CD4-positive, CD25-positive, alpha-beta regulatory T cell (primary cell): ENCODE measurements around the gene DNMT3L. TPM values are rescaled to one million over a fixed set of nuclear protein-coding genes. Genes with fewer than 3 reads are reported as not detected.
A peak's percentile ranks its signal among the peaks of the same experiment; 100 is the strongest.

Source experiments
- ATAC-seq, 2 donors: fragments of 150-1000 bp; cut with Tn5 transposase; one replicate each; pipeline ENCODE4 v1.10.0; 2021; ENCODE audit warnings: low read depth in 2 of 2, moderate number of reproducible peaks in 2 of 2, moderate library complexity in 1 of 2
- DNase-seq, 3 donors: peaks; one replicate each; pipeline versions ENCODE4 v3.0.0 to v3.0.0-alpha.2; 2012 to 2022; ENCODE audit warnings: mixed read lengths in 1 of 3
- H3K27ac ChIP-seq: one replicate; pipeline ENCODE4 v1.7.0; 2013; ENCODE audit warnings: mild to moderate bottlenecking, low read length; ENCODE audit not compliant: insufficient read depth, poor library complexity, severe bottlenecking
- H3K27me3 ChIP-seq: one replicate; pipeline ENCODE4 v1.7.0; 2013; ENCODE audit warnings: low read length; ENCODE audit not compliant: control insufficient read depth, insufficient read depth
- H3K36me3 ChIP-seq: one replicate; pipeline ENCODE4 v1.7.0; 2013; ENCODE audit warnings: mild to moderate bottlenecking, low read length, moderate library complexity; ENCODE audit not compliant: control insufficient read depth, insufficient read depth
- H3K4me1 ChIP-seq: 2 replicates; pipeline ENCODE4 v1.7.0; 2013; ENCODE audit warnings: mild to moderate bottlenecking, low read length; ENCODE audit not compliant: insufficient read depth, control insufficient read depth, poor library complexity, severe bottlenecking
- H3K4me3 ChIP-seq: one replicate; pipeline ENCODE4 v1.7.0; 2013; ENCODE audit warnings: low read depth, mild to moderate bottlenecking, low read length, moderate library complexity
- H3K9me3 ChIP-seq, 2 experiments: 1 replicate in 1 of 2; 2 replicates in 1 of 2; pipeline ENCODE4 v1.7.0; 2013; ENCODE audit warnings: low read length in 2 of 2, mild to moderate bottlenecking in 1 of 2, moderate library complexity in 1 of 2; ENCODE audit not compliant: control insufficient read depth in 2 of 2
- H3K27ac Mint-ChIP-seq, 3 donors: one replicate each; pipeline ENCODE4 v1.8.0; 2020 to 2022; ENCODE audit warnings: mild to moderate bottlenecking in 3 of 3, mixed read lengths in 3 of 3, moderate library complexity in 2 of 3
- H3K27me3 Mint-ChIP-seq: one replicate; pipeline ENCODE4 v1.8.0; 2022; ENCODE audit warnings: mild to moderate bottlenecking, mixed read lengths
- H3K36me3 Mint-ChIP-seq: one replicate; pipeline ENCODE4 v1.8.0; 2020; ENCODE audit warnings: mixed read lengths
- H3K4me1 Mint-ChIP-seq, 4 donors: one replicate each; pipeline ENCODE4 v1.8.0; 2020 to 2022; ENCODE audit warnings: mixed read lengths in 4 of 4, mild to moderate bottlenecking in 1 of 4
- H3K4me3 Mint-ChIP-seq, 4 donors: one replicate each; pipeline ENCODE4 v1.8.0; 2020 to 2022; ENCODE audit warnings: mild to moderate bottlenecking in 4 of 4, mixed read lengths in 4 of 4, moderate library complexity in 3 of 4
- H3K9me3 Mint-ChIP-seq, 7 donors: one replicate each; pipeline ENCODE4 v1.8.0; 2020 to 2022; ENCODE audit warnings: mixed read lengths in 7 of 7, mild to moderate bottlenecking in 3 of 7, moderate library complexity in 2 of 7
- polyA plus RNA-seq, 4 donors: library from polyadenylated mRNA; unstranded; fragments of 300-500 nt; fragmentation: Illumina TruSeq; gene quantifications; one replicate each; pipeline ENCODE4 v1.2.3, GENCODE V29; 2021
- total RNA-seq: library from RNA; stranded (reverse); gene quantifications from one replicate; pipeline ENCODE4 v1.2.3, GENCODE V29; 2022

DNMT3L gene
- total RNA-seq (not detected), polyA plus RNA-seq (not detected)

DNA sequence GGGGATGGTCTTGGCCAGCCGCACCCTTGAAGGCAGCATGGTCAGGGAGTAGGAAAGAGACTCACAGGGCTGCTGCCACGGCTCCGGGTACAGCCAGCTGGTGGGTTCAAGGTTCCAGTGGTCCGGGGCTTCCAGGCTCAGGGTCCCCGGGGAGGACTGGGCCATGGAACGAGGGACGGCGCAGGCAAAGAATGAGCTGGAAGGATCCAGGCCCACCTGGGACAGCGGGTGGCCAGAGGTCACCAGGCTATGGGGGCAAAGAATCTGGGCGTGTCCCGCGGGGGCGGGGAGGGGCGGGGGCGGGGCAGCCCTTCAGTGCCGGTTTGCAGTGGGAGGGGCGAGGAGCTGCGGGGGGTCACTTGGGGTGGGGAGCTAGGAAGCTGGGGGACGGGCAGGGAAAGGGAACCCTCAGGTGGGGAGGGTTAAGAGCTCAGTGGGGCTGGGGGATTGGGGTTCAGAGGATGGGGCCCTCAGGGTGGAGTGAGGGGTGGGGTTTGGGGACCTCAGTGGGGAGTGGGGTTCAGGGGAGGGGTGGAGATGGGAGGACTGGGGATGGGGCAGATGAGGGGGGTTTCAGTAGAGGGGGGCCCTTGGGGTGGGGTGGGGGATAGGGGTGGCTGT lies at the start of gene DNMT3L:
DNMT3L (minus strand) TSS at position 223 of the 621 bp plus-strand sequence. CDS start 638 bp downstream, outside the sequence.
- no peak within 1 kb of the TSS for H3K27ac ChIP-seq
- ATAC-seq (no peak), DNase-seq (no peak)
- Mint-ChIP-seq H3K27me3 (no peaks in the 10 kb centered on the region), H3K4me3 (no peak within 1 kb of the TSS), H3K36me3 (no peaks in the 10 kb centered on the region), H3K27ac (no peak within 1 kb of the TSS), H3K4me1 (no peaks in the 10 kb centered on the region), H3K9me3 (no peaks in the 10 kb centered on the region)
- no peak within 1 kb of the TSS for H3K4me3 ChIP-seq
- no peaks in the 10 kb centered on the region for H3K36me3 ChIP-seq
- no peaks in the 10 kb centered on the region for H3K27me3 ChIP-seq
- no peaks in the 10 kb centered on the region for H3K4me1 ChIP-seq
- no peaks in the 10 kb centered on the region for H3K9me3 ChIP-seq

DNA sequence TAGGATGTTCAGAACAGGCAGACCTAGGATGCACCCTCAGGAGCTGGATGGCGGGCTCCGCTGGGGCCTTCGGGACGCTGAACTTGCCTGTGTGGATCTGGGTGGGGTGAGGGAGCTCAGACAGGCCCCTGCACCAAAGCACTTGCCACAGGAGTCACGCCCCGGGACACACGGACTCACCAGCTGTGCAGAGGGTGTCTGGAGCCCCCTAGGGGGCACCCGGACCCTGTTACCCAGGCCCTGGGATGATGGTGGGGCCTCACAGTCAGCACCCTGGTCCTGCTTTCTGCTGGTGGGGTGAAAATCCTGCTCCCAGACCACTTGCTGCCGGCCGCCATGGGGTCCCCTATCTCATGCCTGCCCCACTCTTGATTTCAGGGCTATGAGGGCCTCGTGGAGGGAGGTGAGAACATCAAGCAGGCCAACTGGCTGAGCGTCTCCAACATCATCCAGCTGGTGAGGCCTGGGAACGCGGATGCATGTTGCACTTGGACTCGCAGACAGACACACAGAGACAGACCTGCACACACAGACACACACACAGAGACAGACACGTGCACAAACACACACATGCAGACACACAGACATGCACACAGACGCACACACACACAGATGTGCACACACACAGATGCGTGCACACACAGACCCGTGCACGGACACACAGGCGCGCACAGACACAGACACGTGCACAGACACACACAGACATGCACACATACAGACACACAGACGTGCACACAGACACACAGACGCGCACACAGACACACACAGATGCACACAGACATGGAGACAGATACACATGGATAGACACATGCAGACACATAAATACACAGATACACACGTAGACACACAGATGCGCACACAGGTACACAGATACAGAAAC lies 49.2 kb upstream of the DNMT3L start:
- Mint-ChIP-seq H3K4me3 (peak overlapping the region in 1 of 4 donors; percentile 51), H3K36me3 (peaks cover 15% of the 10 kb centered on the region), H3K9me3 (no peaks in the 10 kb centered on the region), H3K4me1 (peaks cover 0 to 14% (median 6%) of the 10 kb centered on the region in 4 donors), H3K27ac (peak overlapping the region in 1 of 3 donors; percentile 76), H3K27me3 (no peaks in the 10 kb centered on the region)
- no peak overlapping the region for H3K27ac ChIP-seq
- H3K36me3 ChIP-seq, result peaks cover 42% of the 10 kb centered on the region
- DNase-seq (no peak), ATAC-seq (no peak)
- no peaks in the 10 kb centered on the region for H3K9me3 ChIP-seq
- H3K4me1 ChIP-seq, result no peaks in the 10 kb centered on the region
- H3K27me3 ChIP-seq, result no peaks in the 10 kb centered on the region
- no peak overlapping the region for H3K4me3 ChIP-seq

DNA sequence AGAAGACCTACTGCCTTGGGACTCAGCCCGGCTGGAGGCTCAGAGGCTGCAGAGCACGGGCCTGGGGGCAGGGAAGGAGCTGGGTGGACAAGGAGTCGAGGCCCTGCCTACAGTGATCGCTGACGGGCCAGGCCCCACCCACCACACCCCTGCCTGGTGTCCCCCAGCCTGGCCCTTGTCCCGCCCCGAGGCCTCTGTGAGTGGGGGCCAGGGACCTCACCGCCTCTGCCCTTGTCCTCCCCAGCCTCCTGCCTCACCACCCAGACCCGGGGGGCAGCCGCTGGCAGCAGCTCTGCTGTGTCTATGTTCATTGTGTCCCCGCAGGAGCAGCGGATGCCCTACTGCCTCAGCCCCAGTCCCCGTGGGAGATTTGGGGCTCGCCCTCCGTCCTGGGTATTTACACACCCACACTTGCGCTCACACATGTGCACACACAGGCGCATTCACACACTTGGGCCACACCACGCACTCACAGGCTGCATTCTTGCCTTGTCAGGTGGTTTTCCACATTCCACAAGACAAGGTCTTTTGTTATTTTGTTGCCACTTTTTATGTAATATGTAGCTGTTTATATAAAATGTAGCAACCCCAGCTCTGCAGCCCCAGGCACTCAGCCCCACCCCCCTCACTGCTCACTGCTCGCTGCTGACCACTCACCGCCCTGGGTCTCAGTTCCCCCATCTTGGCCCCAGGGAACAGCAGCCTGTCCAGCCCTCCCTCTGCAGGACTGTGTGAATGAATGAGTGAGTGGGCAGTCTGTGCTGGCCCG lies 45.4 kb upstream of the DNMT3L start:
- Histone ChIP-seq H3K4me3 (no peak overlapping the region), H3K27ac (no peak overlapping the region), H3K9me3 (no peaks in the 10 kb centered on the region), H3K27me3 (no peaks in the 10 kb centered on the region), H3K4me1 (peaks cover 35% of the 10 kb centered on the region), H3K36me3 (peaks cover 29% of the 10 kb centered on the region)
- Mint-ChIP-seq H3K4me3 (no peak overlapping the region), H3K27me3 (no peaks in the 10 kb centered on the region), H3K4me1 (peaks cover 4 to 43% (median 21%) of the 10 kb centered on the region in 4 donors), H3K36me3 (peaks cover 15% of the 10 kb centered on the region), H3K9me3 (peaks cover 0 to 2% (median 0%) of the 10 kb centered on the region in 7 donors), H3K27ac (peak overlapping the region in 1 of 3 donors; percentile 86)
- DNase-seq (no peak), ATAC-seq (no peak)

DNA sequence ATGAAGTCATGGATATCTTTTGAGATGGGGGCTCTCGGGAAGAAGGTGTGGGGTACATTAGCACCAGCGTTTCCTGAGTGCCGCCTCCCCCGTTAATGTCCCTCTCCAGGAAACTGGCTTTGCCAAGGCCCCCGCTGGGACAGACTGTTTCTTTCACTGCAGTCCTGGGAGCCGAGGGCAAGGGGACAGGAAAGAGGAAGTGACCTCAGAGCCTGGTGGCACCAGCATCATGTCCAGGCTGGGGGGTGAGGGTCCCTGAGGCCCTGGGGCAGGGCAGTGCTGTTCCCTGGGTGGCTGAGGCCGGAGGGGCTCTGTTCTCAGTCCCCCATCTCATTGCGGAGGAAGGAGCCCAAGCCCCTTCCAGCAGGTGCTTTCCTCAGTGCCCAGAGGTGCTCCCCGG lies 44.0 kb upstream of the DNMT3L start:
- Histone ChIP-seq H3K9me3 (no peaks in the 10 kb centered on the region), H3K27ac (no peak overlapping the region)
- H3K4me3 Mint-ChIP-seq, result no peak overlapping the region

DNA sequence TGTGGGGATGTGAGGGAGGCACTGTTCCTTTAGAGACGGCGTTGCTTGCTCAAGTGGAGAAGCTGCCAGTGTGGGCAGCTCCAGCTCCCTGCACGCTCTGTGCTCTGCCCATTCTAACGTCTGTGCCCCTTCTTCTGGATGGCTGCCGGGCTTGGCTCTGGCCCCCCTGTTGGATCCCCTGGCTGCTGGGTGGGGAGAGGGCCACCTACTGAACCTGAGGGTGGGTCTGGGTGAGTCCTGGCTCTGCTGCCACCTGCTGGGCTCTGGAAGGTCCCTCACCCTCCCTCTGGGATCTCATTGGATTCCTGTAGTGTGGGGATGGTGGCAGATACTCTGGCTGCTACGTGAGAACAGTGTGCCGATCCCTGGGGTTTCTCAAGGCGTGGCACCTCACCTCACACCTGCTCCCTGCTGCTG lies 43.2 kb upstream of the DNMT3L start:
- no peaks in the 10 kb centered on the region for H3K9me3 ChIP-seq
- ATAC-seq (peak; percentile 33 to 49), DNase-seq (peak; percentile 27 to 51 (median 47))
- peaks cover 0 to 2% (median 0%) of the 10 kb centered on the region in 7 donors for H3K9me3 Mint-ChIP-seq
- no peaks in the 10 kb centered on the region for H3K27me3 Mint-ChIP-seq
- peaks cover 9% of the 10 kb centered on the region for H3K36me3 ChIP-seq
- peak overlapping the region; percentile 75 to 91 (median 90) for H3K27ac Mint-ChIP-seq
- H3K4me1 Mint-ChIP-seq, result peaks cover 4 to 58% (median 24%) of the 10 kb centered on the region in 4 donors
- peaks cover 8% of the 10 kb centered on the region for H3K36me3 Mint-ChIP-seq
- no peaks in the 10 kb centered on the region for H3K27me3 ChIP-seq
- H3K27ac ChIP-seq, result no peak overlapping the region
- H3K4me3 ChIP-seq, result no peak overlapping the region
- H3K4me3 Mint-ChIP-seq, result peak overlapping the region; percentile 37 to 82 (median 69)
- peaks cover 51% of the 10 kb centered on the region for H3K4me1 ChIP-seq

More for the DNA sequence above, 44.0 kb upstream of the DNMT3L start:
- Histone ChIP-seq H3K36me3 (peaks cover 16% of the 10 kb centered on the region), H3K4me3 (no peak overlapping the region), H3K27me3 (no peaks in the 10 kb centered on the region), H3K4me1 (peaks cover 49% of the 10 kb centered on the region)
- ATAC-seq (no peak), DNase-seq (no peak)
- H3K4me1 Mint-ChIP-seq, result peaks cover 4 to 58% (median 24%) of the 10 kb centered on the region in 4 donors
- peak overlapping the region in 2 of 3 donors; percentile 14 to 75 for H3K27ac Mint-ChIP-seq
- peaks cover 8% of the 10 kb centered on the region for H3K36me3 Mint-ChIP-seq
- H3K27me3 Mint-ChIP-seq, result no peaks in the 10 kb centered on the region
- peaks cover 0 to 2% (median 0%) of the 10 kb centered on the region in 7 donors for H3K9me3 Mint-ChIP-seq

DNA sequence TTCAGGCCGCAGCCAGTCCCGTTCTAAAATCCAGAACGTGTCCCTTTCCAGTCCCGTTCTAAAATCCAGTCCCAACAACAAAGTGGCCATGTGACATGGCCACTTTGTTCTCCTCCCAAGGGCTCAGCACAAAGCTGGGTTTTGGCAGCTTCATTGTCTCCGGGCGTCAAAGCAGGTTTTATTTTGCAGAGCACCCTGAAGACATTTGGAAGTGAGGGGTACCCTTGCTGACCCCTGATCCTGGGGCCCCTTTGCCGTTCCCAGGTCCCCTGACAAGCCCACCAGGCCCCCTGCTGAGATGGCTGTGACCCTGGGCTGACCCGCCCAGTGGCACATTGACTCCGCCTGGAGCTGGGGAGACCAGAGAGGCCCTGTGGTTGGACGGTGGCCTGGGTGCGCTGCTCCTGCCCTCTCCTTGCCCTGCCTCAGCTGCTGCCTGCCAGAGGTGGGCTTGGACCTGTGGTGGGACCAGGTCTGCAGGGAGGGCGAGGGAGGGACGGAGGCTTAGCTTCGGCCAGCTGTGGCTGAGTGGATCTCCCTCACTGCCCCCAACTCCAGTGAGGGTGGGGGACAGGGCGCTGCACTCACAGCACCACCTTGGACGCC lies 42.4 kb upstream of the DNMT3L start:
- Mint-ChIP-seq H3K4me1 (peaks cover 4 to 62% (median 25%) of the 10 kb centered on the region in 4 donors), H3K4me3 (peak overlapping the region in 3 of 4 donors; percentile 88 to 93 (median 89)), H3K9me3 (peaks cover 0 to 2% (median 0%) of the 10 kb centered on the region in 7 donors), H3K27me3 (no peaks in the 10 kb centered on the region), H3K27ac (peak overlapping the region; percentile 86 to 96 (median 92)), H3K36me3 (peaks cover 8% of the 10 kb centered on the region)
- ATAC-seq (no peak), DNase-seq (no peak)
- Histone ChIP-seq H3K4me3 (no peak overlapping the region), H3K27ac (no peak overlapping the region), H3K4me1 (peaks cover 57% of the 10 kb centered on the region), H3K9me3 (no peaks in the 10 kb centered on the region), H3K36me3 (peaks cover 7% of the 10 kb centered on the region), H3K27me3 (no peaks in the 10 kb centered on the region)

DNA sequence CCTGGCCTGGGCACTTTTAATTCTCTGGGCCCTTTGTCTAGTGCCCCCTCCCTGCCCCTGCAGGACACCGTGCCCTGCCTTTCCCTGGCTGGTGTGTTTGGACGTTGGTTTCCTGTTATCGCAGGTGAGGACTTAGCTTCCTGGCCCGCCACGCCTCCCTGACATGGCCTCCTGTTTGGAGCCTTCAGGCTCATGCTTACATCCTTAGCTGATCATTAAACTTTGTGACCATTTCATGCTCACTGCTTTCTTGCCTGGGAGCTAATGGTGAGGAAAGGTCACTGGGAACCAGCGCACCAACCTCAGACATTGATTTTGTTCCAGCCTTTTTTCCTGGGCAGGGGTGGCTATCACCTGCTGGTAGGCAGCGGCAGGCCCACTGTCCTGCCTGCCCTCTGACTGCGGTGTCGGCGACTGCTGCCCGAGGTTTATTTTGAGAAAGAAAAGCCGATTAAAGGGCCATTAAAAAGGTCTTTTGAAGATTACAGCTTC lies 41.8 kb upstream of the DNMT3L start:
- Mint-ChIP-seq H3K4me1 (peaks cover 4 to 64% (median 25%) of the 10 kb centered on the region in 4 donors), H3K4me3 (peak overlapping the region; percentile 86 to 93 (median 88)), H3K27ac (peak overlapping the region; percentile 86 to 96 (median 92)), H3K36me3 (peaks cover 8% of the 10 kb centered on the region), H3K9me3 (peaks cover 0 to 2% (median 0%) of the 10 kb centered on the region in 7 donors), H3K27me3 (no peaks in the 10 kb centered on the region)
- DNase-seq (peak in 1 of 3 donors; percentile 67), ATAC-seq (no peak)
- Histone ChIP-seq H3K27me3 (no peaks in the 10 kb centered on the region), H3K9me3 (no peaks in the 10 kb centered on the region), H3K4me1 (peaks cover 61% of the 10 kb centered on the region), H3K36me3 (peaks cover 4% of the 10 kb centered on the region), H3K4me3 (no peak overlapping the region), H3K27ac (peak overlapping the region; percentile 23)
